HepG2 (cell line): ENCODE results near the gene LRRC3. TPM values are rescaled to one million over a fixed set of nuclear protein-coding genes. Genes with fewer than 3 reads are reported as not detected.

ENCODE experiments used
- AFF4 ChIP-seq: sonication (generic); formaldehyde crosslinking; IDR thresholded peaks from 2 replicates; pipeline ENCODE4 v1.4.0; 2020; ENCODE audit warnings: missing genetic modification reagents
- KDM3A ChIP-seq: IDR thresholded peaks from 2 replicates; pipeline ENCODE4 v1.6.1; 2018; ENCODE audit warnings: low read depth, missing compliant biosample characterization
- MEIS1 ChIP-seq: sonication (generic); formaldehyde crosslinking; IDR thresholded peaks from 2 replicates; pipeline ENCODE4 v1.9.0; 2021; ENCODE audit warnings: mild to moderate bottlenecking, missing genetic modification reagents, moderate library complexity, borderline replicate concordance
- NFAT5 ChIP-seq: sonication (generic); formaldehyde crosslinking; IDR thresholded peaks from 2 replicates; pipeline ENCODE4 v1.4.0; 2020; ENCODE audit warnings: missing genetic modification reagents
- NFIC ChIP-seq: IDR thresholded peaks from 2 replicates; pipeline ENCODE4 v1.6.1; 2012; ENCODE audit warnings: mild to moderate bottlenecking, low read length, inconsistent platforms
- RNF2 ChIP-seq: fragments of 450-650 bp; conservative IDR thresholded peaks from 2 replicates; pipeline ENCODE4 v1.6.1; 2016; ENCODE audit warnings: low read depth
- TCF7L2 ChIP-seq: IDR thresholded peaks from 2 replicates; pipeline ENCODE4 v1.6.1; 2011; ENCODE audit warnings: mild to moderate bottlenecking, low read depth, low read length, moderate library complexity
- TGIF2 ChIP-seq: IDR thresholded peaks from 2 replicates; pipeline ENCODE4 v1.6.1; 2016; ENCODE audit warnings: control low read depth, missing compliant biosample characterization
- XRCC5 ChIP-seq: fragments of 200-400 bp; formaldehyde crosslinking; optimal IDR thresholded peaks from 2 replicates; pipeline ENCODE3; 2017; ENCODE audit warnings: mild to moderate bottlenecking, low read length
- ZNF160 ChIP-seq: sonication (generic); formaldehyde crosslinking; IDR thresholded peaks from 2 replicates; pipeline ENCODE4 v1.8.0; 2022; ENCODE audit warnings: mild to moderate bottlenecking, inconsistent platforms, missing genetic modification reagents
- ZNF282 ChIP-seq: fragments of 450-650 bp; IDR thresholded peaks from 2 replicates; pipeline ENCODE4 v1.6.1; 2018; ENCODE audit not compliant: partially characterized antibody
- ZNF350 ChIP-seq: sonication (generic); formaldehyde crosslinking; IDR thresholded peaks from 2 replicates; pipeline ENCODE4 v1.4.0; 2020; ENCODE audit warnings: mild to moderate bottlenecking, low read depth, missing genetic modification reagents, borderline replicate concordance
- ZNF543 ChIP-seq: sonication (generic); formaldehyde crosslinking; IDR thresholded peaks from 2 replicates; pipeline ENCODE4 v1.4.0; 2020; ENCODE audit warnings: mild to moderate bottlenecking, missing genetic modification reagents
- ZNF546 ChIP-seq: sonication (generic); formaldehyde crosslinking; conservative IDR thresholded peaks from 2 replicates; pipeline ENCODE4 v1.8.1; 2023; ENCODE audit warnings: mild to moderate bottlenecking, missing genetic modification reagents
- ZNF572 ChIP-seq: sonication (generic); formaldehyde crosslinking; IDR thresholded peaks from 2 replicates; pipeline ENCODE4 v1.5.1; 2020; ENCODE audit warnings: mild to moderate bottlenecking, missing genetic modification reagents
- polyA plus RNA-seq, 8 experiments: library from polyadenylated mRNA; depleted of rRNA in 3 of 8; stranded (reverse) in 7 of 8; unstranded in 1 of 8; fragments of >200 nt; fragmentation: Illumina TruSeq in 4 of 8; extraction: Trizol in 4 of 8; gene quantifications; 2 replicates each; pipeline versions ENCODE4 v1.2.1 to v1.2.3, GENCODE V29; 2011 to 2016; ENCODE audit warnings: low read depth in 4 of 8, missing spikeins in 1 of 8, mixed read lengths in 1 of 8; ENCODE audit not compliant: insufficient read depth in 1 of 8
- total RNA-seq, 5 experiments: library from RNA; depleted of rRNA; stranded (reverse); fragments of >200 nt; fragmentation: Illumina TruSeq; extraction: Trizol; gene quantifications; 2 replicates each; pipeline ENCODE4 v1.2.3, GENCODE V29; 2016; ENCODE audit warnings: low read depth in 1 of 5
- TF ChIP-seq, protein P1 (sequence below): sonication (generic); formaldehyde crosslinking; IDR thresholded peaks from 2 replicates; pipeline ENCODE4 v1.5.1; 2020; ENCODE audit warnings: mild to moderate bottlenecking, missing genetic modification reagents
- TF ChIP-seq, protein P2 (sequence below): IDR thresholded peaks from 2 replicates; pipeline ENCODE4 v1.6.1; 2016

LRRC3 gene
- total and polyA plus RNA-seq, 2 of the 13 experiments (the other 11 are each of a cell fraction or from before 2014, with no cell fraction given): 4.8 to 16.5 TPM

DNA sequence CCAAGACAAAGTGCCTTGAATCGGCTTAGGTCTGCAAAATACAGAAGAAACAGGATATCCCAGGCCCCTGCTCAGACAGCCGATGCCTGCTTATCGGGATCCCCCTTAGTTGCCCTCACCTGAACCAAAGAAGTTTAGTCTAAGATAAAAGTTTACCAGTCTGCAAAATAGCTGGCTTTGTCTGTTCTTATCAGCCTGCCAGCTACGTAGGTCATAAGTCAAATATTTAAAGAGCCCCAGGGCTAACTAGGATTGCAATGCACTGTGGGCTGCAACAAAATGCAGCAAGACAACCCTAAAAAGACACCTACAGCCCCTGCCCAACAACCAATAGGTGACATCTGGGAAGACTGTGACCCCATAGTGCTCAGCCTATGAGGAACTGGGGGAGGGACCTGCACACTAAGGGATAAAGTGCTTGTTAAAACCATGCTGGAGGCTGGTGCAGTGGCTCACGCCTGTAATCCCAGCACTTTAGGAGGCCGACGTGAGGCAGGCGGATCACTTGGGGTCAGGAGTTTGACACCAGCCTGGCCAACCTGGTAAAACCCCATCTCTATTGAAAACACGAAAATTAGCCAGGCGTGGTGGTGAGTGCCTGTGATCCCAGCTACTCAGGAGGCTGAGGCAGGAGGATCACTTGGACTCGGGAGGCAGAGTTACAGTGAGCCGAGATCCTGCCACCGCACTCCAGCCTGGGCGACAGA lies 27.4 kb downstream of the LRRC3 start (continued):
- TF ChIP-seq KDM3A (CRISPR knock-in tag): no peak
- TF ChIP-seq MEIS1 (CRISPR knock-in tag): peak; percentile 92; the same call in 1 of the 2 replicates
- no peak for TF ChIP-seq XRCC5
- TF ChIP-seq RNF2: peak; percentile 57; the same call in 1 of the 2 replicates
- peak; percentile 57; the same call in 1 of the 2 replicates for TF ChIP-seq ZNF350
- TF ChIP-seq ZNF160: no peak
- no peak for TF ChIP-seq TCF7L2
- TF ChIP-seq TGIF2 (CRISPR knock-in tag): peak; percentile 54; the same call in 1 of the 2 replicates
- 0 out of 2 replicates have a peak, but pooled peaks have one; percentile 63 for TF ChIP-seq ZNF543 (CRISPR knock-in tag)
- TF ChIP-seq, protein P1, sequence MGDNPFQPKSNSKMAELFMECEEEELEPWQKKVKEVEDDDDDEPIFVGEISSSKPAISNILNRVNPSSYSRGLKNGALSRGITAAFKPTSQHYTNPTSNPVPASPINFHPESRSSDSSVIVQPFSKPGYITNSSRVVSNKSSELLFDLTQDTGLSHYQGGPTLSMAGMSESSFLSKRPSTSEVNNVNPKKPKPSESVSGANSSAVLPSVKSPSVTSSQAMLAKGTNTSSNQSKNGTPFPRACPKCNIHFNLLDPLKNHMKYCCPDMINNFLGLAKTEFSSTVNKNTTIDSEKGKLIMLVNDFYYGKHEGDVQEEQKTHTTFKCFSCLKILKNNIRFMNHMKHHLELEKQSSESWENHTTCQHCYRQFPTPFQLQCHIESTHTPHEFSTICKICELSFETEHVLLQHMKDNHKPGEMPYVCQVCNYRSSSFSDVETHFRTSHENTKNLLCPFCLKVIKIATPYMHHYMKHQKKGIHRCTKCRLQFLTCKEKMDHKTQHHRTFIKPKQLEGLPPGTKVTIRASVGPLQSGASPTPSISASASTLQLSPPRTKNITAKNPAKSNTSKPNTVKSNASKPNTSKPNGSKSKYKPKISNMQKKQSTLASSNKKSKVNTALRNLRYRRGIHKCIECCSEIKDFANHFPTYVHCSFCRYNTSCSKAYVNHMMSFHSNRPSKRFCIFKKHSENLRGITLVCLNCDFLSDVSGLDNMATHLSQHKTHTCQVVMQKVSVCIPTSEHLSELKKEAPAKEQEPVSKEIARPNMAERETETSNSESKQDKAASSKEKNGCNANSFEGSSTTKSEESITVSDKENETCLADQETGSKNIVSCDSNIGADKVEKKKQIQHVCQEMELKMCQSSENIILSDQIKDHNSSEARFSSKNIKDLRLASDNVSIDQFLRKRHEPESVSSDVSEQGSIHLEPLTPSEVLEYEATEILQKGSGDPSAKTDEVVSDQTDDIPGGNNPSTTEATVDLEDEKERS (CRISPR knock-in tag): peak; percentile 81
- TF ChIP-seq ZNF572 (CRISPR knock-in tag): no peak
- no peak for TF ChIP-seq ZNF282
- no peak for TF ChIP-seq NFIC
- TF ChIP-seq, protein P2, sequence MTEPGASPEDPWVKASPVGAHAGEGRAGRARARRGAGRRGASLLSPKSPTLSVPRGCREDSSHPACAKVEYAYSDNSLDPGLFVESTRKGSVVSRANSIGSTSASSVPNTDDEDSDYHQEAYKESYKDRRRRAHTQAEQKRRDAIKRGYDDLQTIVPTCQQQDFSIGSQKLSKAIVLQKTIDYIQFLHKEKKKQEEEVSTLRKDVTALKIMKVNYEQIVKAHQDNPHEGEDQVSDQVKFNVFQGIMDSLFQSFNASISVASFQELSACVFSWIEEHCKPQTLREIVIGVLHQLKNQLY (CRISPR knock-in tag): no peak; the same call in 1 of the 2 replicates
- TF ChIP-seq ZNF546 (CRISPR knock-in tag): no peak
- TF ChIP-seq AFF4 (CRISPR knock-in tag): peak; percentile 59; the same call in 1 of the 2 replicates
- TF ChIP-seq NFAT5 (CRISPR knock-in tag): no peak
